ENCODE results near the gene ZC3H11A.

DNA sequence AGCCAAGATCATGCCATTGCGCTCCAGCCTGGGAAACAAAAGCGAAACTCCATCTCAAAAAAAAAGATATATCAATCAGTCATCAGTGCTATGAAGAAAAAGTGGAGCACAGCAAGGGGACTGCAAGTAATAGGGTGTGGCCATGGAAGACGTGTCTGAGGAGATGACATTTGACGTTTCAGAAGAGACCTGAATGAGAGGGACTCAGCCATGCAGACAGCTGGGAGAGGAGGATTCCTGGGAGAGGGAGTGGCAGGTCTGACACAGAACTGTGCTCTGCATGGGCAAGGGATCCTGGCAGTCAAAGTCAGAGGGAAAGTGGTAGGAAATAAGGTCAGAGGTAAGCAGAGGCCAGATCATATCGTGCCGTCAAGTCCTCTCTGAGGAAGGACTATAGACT, 27.2 kb upstream of the ZC3H11A start:
- TF ChIP-seq, protein P1, sequence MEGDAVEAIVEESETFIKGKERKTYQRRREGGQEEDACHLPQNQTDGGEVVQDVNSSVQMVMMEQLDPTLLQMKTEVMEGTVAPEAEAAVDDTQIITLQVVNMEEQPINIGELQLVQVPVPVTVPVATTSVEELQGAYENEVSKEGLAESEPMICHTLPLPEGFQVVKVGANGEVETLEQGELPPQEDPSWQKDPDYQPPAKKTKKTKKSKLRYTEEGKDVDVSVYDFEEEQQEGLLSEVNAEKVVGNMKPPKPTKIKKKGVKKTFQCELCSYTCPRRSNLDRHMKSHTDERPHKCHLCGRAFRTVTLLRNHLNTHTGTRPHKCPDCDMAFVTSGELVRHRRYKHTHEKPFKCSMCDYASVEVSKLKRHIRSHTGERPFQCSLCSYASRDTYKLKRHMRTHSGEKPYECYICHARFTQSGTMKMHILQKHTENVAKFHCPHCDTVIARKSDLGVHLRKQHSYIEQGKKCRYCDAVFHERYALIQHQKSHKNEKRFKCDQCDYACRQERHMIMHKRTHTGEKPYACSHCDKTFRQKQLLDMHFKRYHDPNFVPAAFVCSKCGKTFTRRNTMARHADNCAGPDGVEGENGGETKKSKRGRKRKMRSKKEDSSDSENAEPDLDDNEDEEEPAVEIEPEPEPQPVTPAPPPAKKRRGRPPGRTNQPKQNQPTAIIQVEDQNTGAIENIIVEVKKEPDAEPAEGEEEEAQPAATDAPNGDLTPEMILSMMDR (IDR thresholded peaks at IDR 0.05): no peak
- TF ChIP-seq EZH2phosphoT487 (IDR thresholded peaks at IDR 0.05; ENCODE audit: borderline replicate concordance, low read depth): no peak
- TF ChIP-seq CHD2 (IDR thresholded peaks at IDR 0.05; ENCODE audit: low read length, partially characterized antibody): no peak
- no peak for TF ChIP-seq SIN3A (IDR thresholded peaks at IDR 0.05; ENCODE audit: borderline replicate concordance, low read depth, low read length)
- TF ChIP-seq, protein P2, sequence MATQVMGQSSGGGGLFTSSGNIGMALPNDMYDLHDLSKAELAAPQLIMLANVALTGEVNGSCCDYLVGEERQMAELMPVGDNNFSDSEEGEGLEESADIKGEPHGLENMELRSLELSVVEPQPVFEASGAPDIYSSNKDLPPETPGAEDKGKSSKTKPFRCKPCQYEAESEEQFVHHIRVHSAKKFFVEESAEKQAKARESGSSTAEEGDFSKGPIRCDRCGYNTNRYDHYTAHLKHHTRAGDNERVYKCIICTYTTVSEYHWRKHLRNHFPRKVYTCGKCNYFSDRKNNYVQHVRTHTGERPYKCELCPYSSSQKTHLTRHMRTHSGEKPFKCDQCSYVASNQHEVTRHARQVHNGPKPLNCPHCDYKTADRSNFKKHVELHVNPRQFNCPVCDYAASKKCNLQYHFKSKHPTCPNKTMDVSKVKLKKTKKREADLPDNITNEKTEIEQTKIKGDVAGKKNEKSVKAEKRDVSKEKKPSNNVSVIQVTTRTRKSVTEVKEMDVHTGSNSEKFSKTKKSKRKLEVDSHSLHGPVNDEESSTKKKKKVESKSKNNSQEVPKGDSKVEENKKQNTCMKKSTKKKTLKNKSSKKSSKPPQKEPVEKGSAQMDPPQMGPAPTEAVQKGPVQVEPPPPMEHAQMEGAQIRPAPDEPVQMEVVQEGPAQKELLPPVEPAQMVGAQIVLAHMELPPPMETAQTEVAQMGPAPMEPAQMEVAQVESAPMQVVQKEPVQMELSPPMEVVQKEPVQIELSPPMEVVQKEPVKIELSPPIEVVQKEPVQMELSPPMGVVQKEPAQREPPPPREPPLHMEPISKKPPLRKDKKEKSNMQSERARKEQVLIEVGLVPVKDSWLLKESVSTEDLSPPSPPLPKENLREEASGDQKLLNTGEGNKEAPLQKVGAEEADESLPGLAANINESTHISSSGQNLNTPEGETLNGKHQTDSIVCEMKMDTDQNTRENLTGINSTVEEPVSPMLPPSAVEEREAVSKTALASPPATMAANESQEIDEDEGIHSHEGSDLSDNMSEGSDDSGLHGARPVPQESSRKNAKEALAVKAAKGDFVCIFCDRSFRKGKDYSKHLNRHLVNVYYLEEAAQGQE (IDR thresholded peaks at IDR 0.05; ENCODE audit: low read depth, low read length): no peak
- TF ChIP-seq, protein P3, sequence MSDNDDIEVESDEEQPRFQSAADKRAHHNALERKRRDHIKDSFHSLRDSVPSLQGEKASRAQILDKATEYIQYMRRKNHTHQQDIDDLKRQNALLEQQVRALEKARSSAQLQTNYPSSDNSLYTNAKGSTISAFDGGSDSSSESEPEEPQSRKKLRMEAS (IDR thresholded peaks at IDR 0.05; ENCODE audit: low read depth): no peak
- TF ChIP-seq POLR2AphosphoS5 (IDR thresholded peaks at IDR 0.05; ENCODE audit: low read depth, low read length): no peak

All from SK-N-SH (cell line).